ENCODE measurements around the gene MPC1.
"Not testable (repeated sequence)": the region's sequence is repeated elsewhere in the genome, so short reads cannot be mapped to it uniquely, and the experiment has no call there.

Gene MPC1

GRCh38 chr6:166386111-166386510 lies 3.4 kb upstream of the MPC1 start:
- no peak overlapping the region for H3K4me3 ChIP-seq
- H3K27ac ChIP-seq = no peak overlapping the region

GRCh38 chr6:166383802-166384363 lies 1.1 kb upstream of the MPC1 start:
- peak overlapping the region in 20 of 21 experiments; percentile 70 to 94 (median 90) for H3K27ac ChIP-seq
- peak overlapping the region; percentile 74 to 99 (median 88) for H3K4me3 ChIP-seq

GRCh38 chr6:166382500-166382932 lies 224 bp downstream of the MPC1 start:
- peak overlapping the region; percentile 74 to 99 (median 88) for H3K4me3 ChIP-seq
- peak overlapping the region; percentile 20 to 94 (median 89) for H3K27ac ChIP-seq

GRCh38 chr6:166381733-166382499 lies 824 bp downstream of the MPC1 start:
- Histone ChIP-seq H3K27ac (peak overlapping the region in 20 of 21 experiments; percentile 20 to 94 (median 89)), H3K4me3 (peak overlapping the region; percentile 74 to 99 (median 88))

- peak overlapping the region in 6 of 7 experiments; percentile 78 to 99 (median 88) for H3K4me3 ChIP-seq
- H3K27ac ChIP-seq = peak overlapping the region in 9 of 21 experiments; percentile 68 to 94 (median 90)
These were observed 1.4 kb downstream of the MPC1 start for GRCh38 chr6:166381381-166381732.

GRCh38 chr6:166379800-166380199 lies 2.9 kb downstream of the MPC1 start:
- no peak overlapping the region for H3K4me3 ChIP-seq
- no peak overlapping the region for H3K27ac ChIP-seq

GRCh38 chr6:166379103-166379586 lies 3.6 kb downstream of the MPC1 start:
- H3K4me3 ChIP-seq = no peak overlapping the region
- H3K27ac ChIP-seq = no peak overlapping the region

- no peak overlapping the region for H3K27ac ChIP-seq
- H3K4me3 ChIP-seq = no peak overlapping the region
These were observed 5.0 kb downstream of the MPC1 start for GRCh38 chr6:166377721-166378120.

- Histone ChIP-seq H3K27ac (no peak overlapping the region), H3K4me3 (no peak overlapping the region)
These were observed 7.7 kb downstream of the MPC1 start for GRCh38 chr6:166375013-166375412.

- Histone ChIP-seq H3K27ac (no peak overlapping the region), H3K4me3 (no peak overlapping the region)
These were observed 12.3 kb downstream of the MPC1 start for GRCh38 chr6:166370489-166370888.

- H3K4me3 ChIP-seq = no peak overlapping the region
- no peak overlapping the region for H3K27ac ChIP-seq
These were observed 13.0 kb downstream of the MPC1 start for GRCh38 chr6:166369782-166370181.

- H3K4me3 ChIP-seq = no peak overlapping the region
- H3K27ac ChIP-seq = no peak overlapping the region
These were observed 15.8 kb downstream of the MPC1 start for GRCh38 chr6:166366921-166367320.

- Histone ChIP-seq H3K27ac (no peak overlapping the region), H3K4me3 (no peak overlapping the region)
These were observed 16.9 kb downstream of the MPC1 start for GRCh38 chr6:166365806-166366205.

GRCh38 chr6:166365221-166365620 lies 17.5 kb downstream of the MPC1 start:
- Histone ChIP-seq H3K27ac (no peak overlapping the region), H3K4me3 (no peak overlapping the region)

GRCh38 chr6:166364456-166364855 lies 18.3 kb downstream of the MPC1 start:
- no peak overlapping the region for H3K27ac ChIP-seq
- H3K4me3 ChIP-seq = no peak overlapping the region

GRCh38 chr6:166362427-166362826 lies 20.3 kb downstream of the MPC1 start:
- H3K27ac ChIP-seq, H3K4me3 ChIP-seq: not testable (repeated sequence)

GRCh38 chr6:166361077-166361429 lies 21.7 kb downstream of the MPC1 start:
- no peak overlapping the region for H3K4me3 ChIP-seq
- H3K27ac ChIP-seq = peak overlapping the region in 1 of 21 experiments; percentile 29

GRCh38 chr6:166360243-166361076 lies 22.3 kb downstream of the MPC1 start:
- Histone ChIP-seq H3K4me3 (no peak overlapping the region), H3K27ac (peak overlapping the region in 1 of 21 experiments; percentile 29)

GRCh38 chr6:166355552-166355951 lies 27.2 kb downstream of the MPC1 start:
- Histone ChIP-seq H3K4me3 (no peak overlapping the region), H3K27ac (no peak overlapping the region)

GRCh38 chr6:166354965-166355364 lies 27.8 kb downstream of the MPC1 start:
- H3K27ac ChIP-seq = no peak overlapping the region

More at GRCh38 chr6:166354965-166355364, 27.8 kb downstream of the MPC1 start:
- no peak overlapping the region for H3K4me3 ChIP-seq
